HG03575 (cell line): ENCODE results near the gene SLC35F4.

Experiments used
- ATAC-seq: cut with Tn5 transposase; IDR thresholded peaks from one replicate; pipeline ENCODE4 v1.9.1; 2021; ENCODE audit not compliant: unreplicated experiment, insufficient number of reproducible peaks, low FRiP score; ENCODE audit errors: extremely low read depth

SLC35F4 gene

DNA sequence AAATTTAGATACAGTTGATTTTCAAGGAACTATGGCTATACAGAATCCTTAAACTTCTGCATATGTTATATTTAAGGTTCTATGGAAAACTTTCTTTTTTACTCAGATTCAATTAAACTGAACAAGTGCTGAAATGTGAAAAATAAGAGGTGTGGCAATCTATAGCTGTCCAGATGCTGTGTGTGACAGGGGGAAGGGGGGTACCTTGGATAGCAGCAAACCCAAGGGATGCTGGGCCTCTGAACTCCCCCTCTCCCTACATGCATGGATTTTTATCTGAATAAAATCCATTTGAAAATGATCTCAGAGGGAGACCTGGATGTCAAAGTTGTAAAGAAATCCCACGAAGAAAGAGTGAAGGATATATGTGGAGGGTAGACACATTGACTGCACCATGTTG lies 289.4 kb downstream of the SLC35F4 start:
- ATAC-seq, result no peak

DNA sequence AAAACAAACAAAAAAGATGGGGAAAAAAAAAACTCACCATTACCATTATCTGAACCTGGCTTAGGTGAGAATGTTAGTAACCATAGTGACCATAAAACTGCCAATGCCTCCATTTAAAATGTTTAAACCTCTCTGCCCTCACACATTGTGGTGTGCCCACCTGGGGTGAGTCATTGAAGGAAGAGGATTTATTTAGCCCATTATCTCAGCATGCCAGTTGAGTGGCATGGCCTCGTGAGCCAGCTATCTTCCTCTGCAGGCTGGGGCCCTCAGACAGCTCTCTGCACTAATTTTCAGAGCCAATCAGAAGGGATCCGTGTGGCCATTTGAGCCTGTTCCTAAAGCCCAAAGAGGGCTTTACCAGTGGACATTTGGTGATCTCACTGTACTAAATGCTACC lies 290.4 kb downstream of the SLC35F4 start:
- ATAC-seq, result no peak

DNA sequence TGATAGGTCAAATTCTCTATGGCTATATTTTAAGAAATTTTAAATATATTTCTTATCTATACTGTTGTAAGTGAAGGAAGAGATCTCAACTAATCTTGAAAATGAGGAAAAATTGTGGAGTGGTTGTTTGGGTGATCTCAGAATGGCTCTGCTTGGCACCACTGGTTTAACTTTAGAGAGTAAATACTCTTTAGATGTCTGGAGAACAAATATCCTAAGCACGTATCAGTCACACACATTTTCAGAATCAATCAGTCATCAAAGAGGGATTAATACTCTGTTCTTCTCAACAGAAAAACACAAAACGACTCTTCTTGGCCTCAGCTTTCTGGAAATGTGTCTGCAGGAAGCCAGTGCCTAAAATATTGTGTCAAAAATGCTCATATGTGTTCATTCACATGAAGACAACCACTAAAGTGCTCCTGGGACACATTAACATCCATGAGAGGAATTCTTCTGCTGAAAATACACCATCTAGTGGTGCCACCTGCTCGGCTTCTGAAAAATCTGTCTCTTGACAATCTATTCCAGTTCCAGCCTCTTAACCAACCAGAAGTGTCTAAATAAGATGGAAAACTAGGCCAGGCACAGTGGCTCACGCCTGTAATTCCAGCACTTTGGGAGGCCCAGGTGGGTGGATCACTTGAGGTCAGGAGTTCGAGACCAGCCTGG lies 291.1 kb downstream of the SLC35F4 start:
- no peak for ATAC-seq

DNA sequence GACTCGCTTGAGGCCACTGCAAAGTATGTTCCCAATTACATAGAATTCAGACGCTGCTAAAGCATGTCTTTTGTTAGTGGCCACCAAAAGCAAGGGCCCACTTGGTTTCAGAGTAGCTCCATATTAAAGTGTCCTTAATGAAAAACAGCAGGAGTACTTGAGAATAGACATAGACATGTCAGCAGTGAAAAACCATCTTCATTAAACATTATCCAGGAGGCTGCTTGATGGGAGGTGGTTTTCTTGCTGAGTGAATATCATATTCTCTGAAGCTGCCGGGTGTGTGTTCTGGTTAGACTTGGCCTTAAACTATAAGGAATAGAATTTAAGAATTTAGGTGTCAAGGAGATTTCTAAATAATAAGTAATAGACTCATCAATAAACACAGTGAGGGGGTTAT lies 292.7 kb downstream of the SLC35F4 start:
- ATAC-seq, result no peak

DNA sequence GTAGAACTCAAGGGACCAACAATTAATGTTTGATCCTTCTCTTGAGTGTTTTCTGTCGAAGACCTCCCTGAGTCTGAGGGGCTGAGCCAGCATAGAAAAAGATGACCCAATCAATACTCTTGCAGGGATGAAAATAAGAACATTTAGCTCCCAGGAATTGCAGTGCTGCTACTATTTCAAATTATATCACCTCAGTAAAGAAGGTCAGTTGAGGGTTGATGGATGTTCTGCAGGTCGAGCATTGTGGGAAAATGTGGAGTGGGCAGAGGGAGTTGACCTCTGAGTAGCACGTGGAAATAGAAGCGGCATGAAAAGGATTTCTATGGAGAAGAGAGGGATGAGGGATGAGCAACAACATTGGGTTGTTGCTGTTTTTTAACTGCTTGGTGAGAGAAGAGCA lies 297.3 kb downstream of the SLC35F4 start:
- ATAC-seq, result no peak

DNA sequence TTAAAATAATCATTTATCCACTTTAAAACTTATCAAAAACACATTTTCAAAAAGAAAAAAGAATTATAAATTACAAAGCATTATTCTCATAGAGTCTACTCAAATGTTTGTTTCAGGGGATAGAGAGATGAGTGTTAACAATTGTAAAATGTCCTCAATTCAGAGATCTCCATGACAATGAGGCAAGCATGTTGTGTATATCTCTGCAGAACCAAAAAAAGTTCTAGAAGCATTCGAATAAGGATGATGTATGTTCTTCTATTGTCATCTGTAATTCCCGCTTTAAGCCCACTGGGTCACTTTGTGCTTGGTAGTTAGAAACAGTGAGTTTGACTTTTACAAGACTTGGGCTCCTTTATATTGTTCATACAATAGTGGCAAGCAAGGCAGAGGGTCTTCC lies 298.7 kb downstream of the SLC35F4 start:
- ATAC-seq, result no peak

DNA sequence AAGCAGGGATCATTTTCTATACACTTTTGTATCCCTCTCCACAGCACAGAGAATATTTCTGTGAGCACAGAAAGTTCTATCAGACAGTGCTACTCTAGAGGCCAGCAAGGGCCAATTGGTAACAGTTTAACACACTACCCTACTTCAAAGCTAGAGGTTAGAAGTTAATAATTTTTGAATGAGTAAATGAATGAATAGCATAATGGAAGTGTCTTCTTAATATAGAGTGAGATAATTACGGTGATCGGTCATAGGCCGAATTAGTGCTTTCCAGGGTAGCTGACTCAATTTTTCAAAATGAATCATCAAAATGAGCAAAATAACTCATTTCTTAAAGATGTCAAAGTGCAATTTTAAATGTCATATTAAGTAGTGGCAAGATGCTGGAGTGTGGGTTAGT lies 305.2 kb downstream of the SLC35F4 start:
- no peak for ATAC-seq

DNA sequence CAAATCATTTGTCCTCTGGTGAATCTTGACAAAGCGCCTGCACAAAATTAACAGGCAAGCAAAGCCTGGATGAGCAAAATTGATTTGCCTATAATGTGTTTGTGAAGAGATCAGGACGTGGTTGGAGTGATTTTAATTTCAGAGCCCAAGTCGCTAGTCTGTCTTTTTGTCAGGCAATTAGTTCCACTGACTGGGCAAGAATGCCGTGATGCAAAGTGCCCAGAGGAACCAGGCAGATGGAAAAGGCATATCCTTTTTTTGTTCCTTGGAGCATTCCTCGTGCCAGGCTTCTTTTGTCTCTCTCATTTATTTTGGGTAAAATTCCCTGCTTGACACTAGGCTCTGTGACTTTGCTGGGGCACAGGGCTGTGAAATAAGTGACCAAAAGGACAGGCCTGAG lies 306.3 kb downstream of the SLC35F4 start:
- ATAC-seq, result no peak

DNA sequence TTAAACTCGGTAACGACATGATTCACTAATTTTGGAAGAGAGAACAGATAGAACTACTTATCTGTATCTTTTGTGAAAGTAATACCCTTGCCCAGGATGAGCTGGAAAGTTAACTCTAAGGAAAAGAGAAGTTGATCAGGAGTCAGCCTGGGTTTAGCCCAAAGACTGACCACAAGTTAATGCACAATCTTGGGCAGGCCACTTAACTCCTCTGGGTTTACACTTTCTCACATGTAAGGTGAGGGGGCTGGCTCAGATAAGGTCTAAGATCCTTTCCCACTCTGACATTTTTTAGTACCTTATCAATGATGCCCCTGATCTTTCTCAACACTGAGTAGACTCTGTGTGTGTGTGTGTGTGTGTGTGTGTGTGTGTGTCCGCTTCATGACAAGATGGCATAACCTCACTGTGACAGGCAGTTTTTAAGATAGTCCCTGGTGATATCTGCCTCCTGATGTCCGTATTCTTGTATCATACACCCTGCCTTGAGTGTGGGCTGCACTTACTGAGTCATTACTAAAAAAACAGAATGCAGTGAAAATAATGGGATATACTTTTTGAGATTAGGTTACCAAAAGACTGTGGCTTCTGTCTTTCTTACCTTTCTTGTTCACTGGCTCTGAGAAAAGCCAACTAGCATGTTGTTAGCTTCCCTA lies 316.0 kb downstream of the SLC35F4 start:
- ATAC-seq, result no peak

DNA sequence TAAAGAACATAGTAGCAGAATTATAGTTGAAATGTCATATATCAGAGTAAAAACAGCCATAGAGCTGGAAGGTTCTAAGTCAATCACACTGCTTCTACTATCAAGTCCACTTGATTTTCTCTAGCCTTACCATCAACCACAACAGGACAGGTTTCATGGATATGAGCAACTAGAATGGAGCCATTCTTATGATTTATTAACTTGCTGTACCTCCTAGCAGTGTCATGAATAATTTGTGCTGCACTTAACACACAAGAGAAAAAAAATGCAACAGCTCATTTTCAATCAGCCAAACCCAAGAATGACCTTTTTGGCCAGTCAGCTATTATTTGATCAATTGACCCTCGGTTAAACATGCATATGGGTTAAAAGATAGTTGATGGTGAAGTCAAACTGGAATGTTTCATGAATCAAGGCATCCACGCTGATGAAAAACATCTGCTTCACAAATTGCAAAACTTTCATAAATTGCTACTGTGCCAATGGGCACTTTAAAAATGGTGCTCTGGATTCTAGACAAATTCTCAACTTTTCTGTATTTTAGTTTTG lies 316.8 kb downstream of the SLC35F4 start:
- no peak for ATAC-seq

DNA sequence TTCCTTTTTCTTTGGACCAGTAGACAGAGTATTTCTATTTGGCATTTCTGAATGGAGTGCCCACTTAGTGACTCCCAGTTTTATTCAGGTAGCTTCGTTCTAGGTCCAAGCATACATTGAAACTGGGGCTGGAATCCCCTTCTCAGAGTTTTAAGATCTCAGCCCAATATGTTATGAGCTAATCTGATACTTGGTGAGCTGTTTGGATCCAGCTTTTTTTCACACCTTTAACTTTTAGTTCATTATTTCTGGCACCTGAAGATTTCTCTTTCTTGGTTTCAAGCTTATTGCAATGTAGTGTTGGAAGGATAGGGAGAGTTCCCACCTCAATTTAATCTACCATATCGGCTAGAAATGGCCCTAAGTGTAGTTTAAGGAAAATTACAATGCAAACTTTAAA lies 318.8 kb downstream of the SLC35F4 start:
- no peak for ATAC-seq

DNA sequence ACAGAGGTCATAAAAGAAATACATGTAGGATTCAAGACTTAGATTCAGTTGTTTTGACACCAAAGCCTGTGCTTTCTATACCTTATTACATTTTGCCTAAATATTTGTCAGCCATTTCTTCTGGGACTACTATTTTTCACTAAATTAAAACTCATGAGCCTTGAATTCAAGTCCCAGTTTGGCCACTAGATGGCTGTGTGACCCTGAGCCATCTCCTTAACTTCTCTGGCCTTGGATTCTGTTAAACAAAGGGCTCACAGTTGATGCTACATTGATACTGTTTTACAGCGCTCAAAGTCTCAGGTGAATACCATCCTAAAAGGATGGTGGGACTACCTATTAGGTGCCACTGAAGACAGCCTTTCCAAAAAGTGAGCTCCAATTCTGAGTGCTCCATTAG lies 332.7 kb downstream of the SLC35F4 start:
- no peak for ATAC-seq

DNA sequence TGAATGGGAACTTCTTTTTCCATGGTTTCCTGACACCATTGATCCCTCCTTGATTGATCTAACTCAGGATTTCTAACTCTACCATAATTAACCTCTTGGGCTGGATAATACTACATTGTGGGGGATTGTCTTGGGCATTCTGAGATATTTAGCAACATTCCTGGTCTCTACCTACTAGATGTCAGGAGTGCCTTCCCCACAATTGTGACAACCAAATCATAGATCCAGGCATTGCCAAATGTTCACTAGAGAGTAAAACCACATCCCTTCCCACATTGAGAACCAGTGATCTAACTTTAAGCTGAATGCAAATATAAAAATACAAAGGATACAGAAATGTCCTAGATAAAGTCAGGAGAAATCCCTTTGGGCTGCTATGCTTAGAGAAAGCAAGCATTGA lies 335.3 kb downstream of the SLC35F4 start:
- ATAC-seq, result no peak

DNA sequence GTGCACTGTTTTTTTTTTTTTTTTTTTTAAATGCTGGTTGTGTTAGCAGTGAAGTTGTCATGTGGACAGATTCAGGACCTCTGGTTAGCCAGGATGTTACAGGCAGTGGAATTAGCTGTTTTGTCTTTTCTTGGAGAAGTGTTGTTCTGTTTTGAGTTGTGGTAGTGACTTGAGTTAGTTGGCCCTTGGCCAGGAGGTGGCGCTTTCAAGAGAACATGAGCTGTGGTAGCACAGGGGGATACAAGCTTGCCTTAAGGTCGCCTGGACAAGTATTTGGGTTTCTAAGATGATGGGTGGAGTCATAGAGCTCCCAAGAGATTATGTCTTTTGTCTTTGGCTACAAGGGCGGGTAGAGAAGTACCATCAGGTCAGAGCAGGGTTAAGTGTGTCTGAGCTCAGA lies 338.9 kb downstream of the SLC35F4 start:
- no peak for ATAC-seq

DNA sequence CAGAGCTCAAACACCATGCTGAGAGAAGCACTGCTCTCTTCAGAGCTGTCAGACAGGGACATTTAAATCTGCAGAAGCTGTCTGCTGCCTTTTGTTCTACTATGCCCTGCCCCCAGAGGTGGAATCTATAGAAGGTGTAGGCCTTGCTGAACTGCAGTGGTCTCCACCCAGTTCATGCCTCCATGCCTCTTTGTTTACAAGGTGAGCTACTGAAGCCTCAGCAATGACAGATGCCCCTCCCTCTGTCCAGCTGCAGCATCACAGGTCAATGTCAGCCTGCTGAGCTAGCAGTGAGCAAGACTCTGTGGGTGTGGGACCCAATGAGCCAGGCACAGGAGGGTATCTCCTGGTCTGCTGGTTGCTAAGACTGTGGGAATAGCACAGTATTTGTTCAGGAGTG lies 346.8 kb downstream of the SLC35F4 start:
- no peak for ATAC-seq
